K562 (cell line): Measurements from ENCODE around the gene AGPAT2. TPM values are rescaled to one million over a fixed set of nuclear protein-coding genes. Genes with fewer than 3 reads are reported as not detected.

Experiments used
- ATAC-seq: fragments of 200-7000 bp; cut with Tn5 transposase; 3 replicates; pipeline ENCODE4 v1.9.1; 2020; ENCODE audit warnings: moderate library complexity
- BruUV-seq: library from RNA; stranded (reverse); fragments of 400-500 nt; replicated peaks from 2 replicates; lab custom pipeline; 2021; lab: Mats Ljungman, UMichigan
- CTCF ChIA-PET: fragments of 300-600 bp; formaldehyde crosslinking; extraction: SDS; loops from one replicate; lab custom pipeline; 2021; ENCODE audit warnings: low intra/inter-chr PET ratio; lab: Yijun Ruan, JAX
- POLR2A ChIA-PET: fragments of 300-600, 350-650 bp; sonication (Branson Sonifier 250); formaldehyde crosslinking; extraction: SDS; loops from one replicate; lab custom pipeline; 2021; ENCODE audit warnings: antibody characterized with exemption, inconsistent platforms; lab: Yijun Ruan, JAX
- DNase-seq, 4 experiments: peaks; one replicate each; pipeline versions ENCODE4 v3.0.0 to v3.0.0-alpha.2; 2011 to 2018; ENCODE audit warnings: low spot score in 3 of 4, mixed read lengths in 3 of 4; ENCODE audit errors: extremely low read depth in 1 of 4
- FAIRE-seq: peaks from 2 replicates; lab custom pipeline; 2011; peaks lifted over from hg19 to GRCh38; lab: Jason Lieb, UNC
- H2AFZ ChIP-seq: 2 replicates; pipeline ENCODE4 v1.6.0; 2011; ENCODE audit warnings: low read depth, low read length, control low read depth, inconsistent platforms
- H3K27ac ChIP-seq: fragments of 200-600 bp; 3 replicates; pipeline ENCODE4 v1.8.0; 2011; ENCODE audit warnings: low read depth, mild to moderate bottlenecking, control low read depth, inconsistent platforms, low read length, moderate library complexity, mixed read lengths; ENCODE audit errors: extremely low read depth
- H3K27me3 ChIP-seq, 2 experiments: fragments of 300-600 bp in 1 of 2; 2 replicates in 1 of 2; 3 replicates in 1 of 2; pipeline versions ENCODE4 v1.6.0 to v1.8.0; 2011; ENCODE audit warnings: inconsistent platforms in 2 of 2, low read length in 2 of 2, mild to moderate bottlenecking in 1 of 2, mixed read lengths in 1 of 2, moderate library complexity in 1 of 2; ENCODE audit not compliant: control insufficient read depth in 2 of 2, insufficient read depth in 2 of 2
- H3K36me3 ChIP-seq: fragments of 300-600 bp; 3 replicates; pipeline ENCODE4 v1.8.0; 2011; ENCODE audit warnings: mild to moderate bottlenecking, low read length, inconsistent platforms; ENCODE audit not compliant: control insufficient read depth, insufficient read depth
- H3K4me1 ChIP-seq, 2 experiments: fragments of 200-600 bp in 1 of 2; replicated peaks in 1 of 2; 2 replicates in 1 of 2; 3 replicates in 1 of 2; pipeline versions ENCODE4 v1.5.1 to v1.8.0; 2011; ENCODE audit warnings: inconsistent platforms in 2 of 2, low read length in 2 of 2, mild to moderate bottlenecking in 1 of 2, mixed read lengths in 1 of 2, moderate library complexity in 1 of 2; ENCODE audit not compliant: control insufficient read depth in 2 of 2, insufficient read depth in 2 of 2
- H3K4me2 ChIP-seq: 2 replicates; pipeline ENCODE4 v1.6.1; 2011; ENCODE audit warnings: low read length, control low read depth, inconsistent platforms, mixed read lengths; ENCODE audit not compliant: insufficient read depth
- H3K4me3 ChIP-seq: fragments of 200-600 bp; sonication (generic), shearing (Covaris generic); 2 replicates; pipeline ENCODE4 v1.5.1; 2016; ENCODE audit warnings: control low read depth, inconsistent platforms
- H3K79me2 ChIP-seq: fragments of 200-600 bp; 3 replicates; pipeline ENCODE4 v1.8.0; 2011; ENCODE audit warnings: low read length, inconsistent platforms; ENCODE audit not compliant: control insufficient read depth, insufficient read depth
- H3K9ac ChIP-seq, 2 experiments: 2 replicates each; pipeline versions ENCODE4 v1.6.0 to v1.6.1; 2011; ENCODE audit warnings: low read depth in 2 of 2, low read length in 2 of 2, control low read depth in 1 of 2, inconsistent platforms in 1 of 2, mild to moderate bottlenecking in 1 of 2, mixed read lengths in 1 of 2; ENCODE audit not compliant: insufficient read depth in 1 of 2
- H3K9me1 ChIP-seq: one replicate; pipeline ENCODE4 v1.6.0; 2011; ENCODE audit warnings: inconsistent platforms, mild to moderate bottlenecking, low read length, moderate library complexity; ENCODE audit not compliant: control insufficient read depth, insufficient read depth
- H3K9me3 ChIP-seq: replicated peaks from 2 replicates; pipeline ENCODE4 v1.5.1; 2011; ENCODE audit warnings: low read depth, low read length, inconsistent platforms; ENCODE audit not compliant: control insufficient read depth, insufficient read depth
- H4K20me1 ChIP-seq: replicated peaks from 2 replicates; pipeline ENCODE4 v1.6.1; 2011; ENCODE audit warnings: low read length, inconsistent platforms, mixed read lengths; ENCODE audit not compliant: control insufficient read depth, insufficient read depth
- CBFB ChIP-seq: sonication (generic); formaldehyde crosslinking; IDR thresholded peaks from 2 replicates; pipeline ENCODE4 v1.4.0; 2020; ENCODE audit warnings: mild to moderate bottlenecking, missing genetic modification reagents
- CBX1 ChIP-seq: sonication (generic); IDR thresholded peaks from 2 replicates; pipeline ENCODE4 v1.6.1; 2016; ENCODE audit warnings: antibody characterized with exemption, low read depth, mild to moderate bottlenecking
- CCAR2 ChIP-seq: fragments of 200-400 bp; formaldehyde crosslinking; IDR thresholded peaks from 2 replicates; pipeline ENCODE4 v1.6.1; 2017; ENCODE audit warnings: mild to moderate bottlenecking, low read depth, low read length
- CEBPB ChIP-seq: fragments of 450-650 bp; IDR thresholded peaks from 2 replicates; pipeline ENCODE4 v1.6.1; 2016; ENCODE audit warnings: missing genetic modification characterization, missing compliant biosample characterization
- DACH1 ChIP-seq: fragments of 450-650 bp; IDR thresholded peaks from 2 replicates; pipeline ENCODE4 v1.6.1; 2018; ENCODE audit not compliant: partially characterized antibody
- HCFC1 ChIP-seq: IDR thresholded peaks from 2 replicates; pipeline ENCODE4 v1.6.1; 2012; ENCODE audit warnings: low read depth, low read length, improper control_type of control experiment
- HDAC6 ChIP-seq: IDR thresholded peaks from 2 replicates; pipeline ENCODE4 v1.6.1; 2012; ENCODE audit warnings: low read depth, mild to moderate bottlenecking, control low read depth, inconsistent platforms, low read length, moderate library complexity
- KAT8 ChIP-seq: fragments of 450-650 bp; IDR thresholded peaks from 2 replicates; pipeline ENCODE4 v1.6.1; 2016; ENCODE audit warnings: low read depth, mild to moderate bottlenecking
- MTA3 ChIP-seq: fragments of 450-650 bp; formaldehyde crosslinking; IDR thresholded peaks from 2 replicates; pipeline ENCODE4 v1.6.1; 2017; ENCODE audit warnings: mild to moderate bottlenecking, borderline replicate concordance
- SMAD1 ChIP-seq: fragments of 150-350 bp; IDR thresholded peaks from 2 replicates; pipeline ENCODE4 v1.6.1; 2014; ENCODE audit warnings: low read length, low read depth; ENCODE audit not compliant: partially characterized antibody
- SMAD2 ChIP-seq: fragments of 150-350 bp; IDR thresholded peaks from 2 replicates; pipeline ENCODE4 v1.6.1; 2014; ENCODE audit warnings: low read depth, mild to moderate bottlenecking, low read length
- ZC3H11A ChIP-seq: IDR thresholded peaks from 2 replicates; pipeline ENCODE4 v1.6.1; 2012; ENCODE audit warnings: low read depth, low read length, improper control_type of control experiment
- ZNF3 ChIP-seq: fragments of 250-450 bp; sonication (Bioruptor Pico); IDR thresholded peaks from 2 replicates; pipeline ENCODE4 v1.5.0; 2021; ENCODE audit warnings: mild to moderate bottlenecking, moderate library complexity
- WGBS: fragments of 100-300 bp; shearing (Covaris generic); methylation state at CpG from one replicate; pipeline ENCODE4 v1.1.6; 2016; ENCODE audit warnings: low coverage, mixed read lengths; ENCODE audit not compliant: insufficient coverage; ENCODE audit errors: missing lambda C conversion rate; 5-methylcytosine and 5-hydroxymethylcytosine counted together
- in situ Hi-C: fragments of 300-500 bp; cut with MboI; formaldehyde crosslinking; loops from 4 replicates; pipeline ENCODE4 v1.15.0; 2018; ENCODE audit warnings: inconsistent platforms, mixed read lengths
- intact Hi-C: fragments of 100-400 bp; cut with micrococcal nuclease; formaldehyde crosslinking; loops from 2 replicates; pipeline ENCODE4 v1.14.2; 2022
- polyA plus RNA-seq, 8 experiments: library from polyadenylated mRNA; depleted of rRNA in 4 of 8; stranded (reverse) in 5 of 8; unstranded in 3 of 8; fragments of >200 nt; fragmentation: Nextera tagmentation in 2 of 8; fragmentation: Illumina TruSeq in 1 of 8; extraction: Ambion mirVana in 2 of 8; extraction: Trizol in 1 of 8; gene quantifications; 2 replicates each; pipeline versions ENCODE4 v1.2.1 to v1.2.3, GENCODE V29; 2011 to 2014; ENCODE audit warnings: inconsistent platforms in 1 of 8, missing spikeins in 1 of 8
- total RNA-seq, 7 experiments: library from RNA; depleted of rRNA in 6 of 7; stranded (reverse); fragments of >200 nt in 6 of 7; fragmentation: Illumina TruSeq in 2 of 7; extraction: Trizol in 2 of 7; gene quantifications; 2 replicates each; pipeline versions ENCODE4 v1.2.1 to v1.2.3, GENCODE V29; 2011 to 2021; ENCODE audit warnings: low replicate concordance in 1 of 7
- TF ChIP-seq, protein P1 (sequence below): sonication (generic); formaldehyde crosslinking; IDR thresholded peaks from 2 replicates; pipeline ENCODE4 v1.8.0; 2023; ENCODE audit warnings: mild to moderate bottlenecking, missing genetic modification reagents
- TF ChIP-seq, protein P2 (sequence below): fragments of 250-450 bp; sonication (Bioruptor Pico); IDR thresholded peaks from 2 replicates; pipeline ENCODE4 v1.8.0; 2022; ENCODE audit warnings: inconsistent platforms
- TF ChIP-seq, protein P3 (sequence below): fragments of 250-450 bp; sonication (Bioruptor Pico); IDR thresholded peaks from 2 replicates; pipeline ENCODE4 v1.5.0; 2021; ENCODE audit warnings: mild to moderate bottlenecking, moderate library complexity

AGPAT2 gene
- total and polyA plus RNA-seq, 9 of the 15 experiments (the other 6 are each of a cell fraction or from before 2014, with no cell fraction given): 0.13 to 54.5 (median 23.9) TPM

DNA sequence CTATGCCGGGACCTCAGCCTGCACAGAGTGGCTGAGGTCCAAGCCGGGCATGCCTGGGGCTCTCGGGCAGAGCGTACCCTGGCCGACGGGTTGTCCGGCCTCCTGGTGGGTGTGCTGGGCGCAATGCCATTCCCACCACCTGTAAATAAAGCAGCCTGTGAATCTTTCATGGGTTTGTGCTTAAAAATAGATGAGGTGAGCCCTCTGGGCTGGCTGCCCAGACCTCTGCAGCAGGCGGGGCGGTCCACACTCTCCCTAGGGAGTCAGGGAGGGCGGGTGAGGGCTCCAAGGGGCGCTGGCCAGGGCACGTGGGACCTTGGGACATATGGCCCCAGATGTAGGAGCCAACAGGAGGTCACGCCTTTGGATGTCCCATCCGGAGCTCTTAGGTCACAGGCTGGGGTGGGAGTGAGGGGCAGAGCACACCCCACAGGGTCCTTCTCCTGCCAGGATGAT lies 3.6 kb upstream of the AGPAT2 start:
- no TSS peak for BruUV-seq
- intact Hi-C loops: loop anchor here (5.0 kb wide), 2 partner anchors 44 to 204 kb away; no protein-coding TSS in a partner anchor
- Histone ChIP-seq H3K27me3 (no peaks in the 10 kb centered on the region), H3K36me3 (no peaks in the 10 kb centered on the region; the same call in 2 of the 3 replicates), H3K9me3 (no peaks in the 10 kb centered on the region), H4K20me1 (no peaks in the 10 kb centered on the region), H3K9me1 (peaks cover 3% of the 10 kb centered on the region), H3K4me2 (no peak overlapping the region), H3K4me3 (no peak overlapping the region), H3K27ac (no peak overlapping the region), H3K9ac (0 out of 4 replicates have a peak overlapping the region, but pooled peaks of 1 of the 2 experiments have one; percentile 31), H3K4me1 (peaks cover 12 to 83% of the 10 kb centered on the region in 2 experiments; a peak in 4 of 5 replicates), H2AFZ (no peak overlapping the region), H3K79me2 (peaks cover 13% of the 10 kb centered on the region)
- no peak for FAIRE-seq
- no peak for DNase-seq
- TF ChIP-seq, protein P1, sequence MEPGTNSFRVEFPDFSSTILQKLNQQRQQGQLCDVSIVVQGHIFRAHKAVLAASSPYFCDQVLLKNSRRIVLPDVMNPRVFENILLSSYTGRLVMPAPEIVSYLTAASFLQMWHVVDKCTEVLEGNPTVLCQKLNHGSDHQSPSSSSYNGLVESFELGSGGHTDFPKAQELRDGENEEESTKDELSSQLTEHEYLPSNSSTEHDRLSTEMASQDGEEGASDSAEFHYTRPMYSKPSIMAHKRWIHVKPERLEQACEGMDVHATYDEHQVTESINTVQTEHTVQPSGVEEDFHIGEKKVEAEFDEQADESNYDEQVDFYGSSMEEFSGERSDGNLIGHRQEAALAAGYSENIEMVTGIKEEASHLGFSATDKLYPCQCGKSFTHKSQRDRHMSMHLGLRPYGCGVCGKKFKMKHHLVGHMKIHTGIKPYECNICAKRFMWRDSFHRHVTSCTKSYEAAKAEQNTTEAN: no peak
- no peak for TF ChIP-seq CEBPB
- no peak for TF ChIP-seq HCFC1
- TF ChIP-seq CBX1: no peak
- TF ChIP-seq, protein P2, sequence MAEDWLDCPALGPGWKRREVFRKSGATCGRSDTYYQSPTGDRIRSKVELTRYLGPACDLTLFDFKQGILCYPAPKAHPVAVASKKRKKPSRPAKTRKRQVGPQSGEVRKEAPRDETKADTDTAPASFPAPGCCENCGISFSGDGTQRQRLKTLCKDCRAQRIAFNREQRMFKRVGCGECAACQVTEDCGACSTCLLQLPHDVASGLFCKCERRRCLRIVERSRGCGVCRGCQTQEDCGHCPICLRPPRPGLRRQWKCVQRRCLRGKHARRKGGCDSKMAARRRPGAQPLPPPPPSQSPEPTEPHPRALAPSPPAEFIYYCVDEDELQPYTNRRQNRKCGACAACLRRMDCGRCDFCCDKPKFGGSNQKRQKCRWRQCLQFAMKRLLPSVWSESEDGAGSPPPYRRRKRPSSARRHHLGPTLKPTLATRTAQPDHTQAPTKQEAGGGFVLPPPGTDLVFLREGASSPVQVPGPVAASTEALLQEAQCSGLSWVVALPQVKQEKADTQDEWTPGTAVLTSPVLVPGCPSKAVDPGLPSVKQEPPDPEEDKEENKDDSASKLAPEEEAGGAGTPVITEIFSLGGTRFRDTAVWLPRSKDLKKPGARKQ (CRISPR knock-in tag): no peak
- TF ChIP-seq HDAC6: no peak
- TF ChIP-seq MTA3: no peak
- no peak for TF ChIP-seq CBFB (CRISPR knock-in tag)
- no peak for TF ChIP-seq DACH1
- TF ChIP-seq KAT8: no peak
- no peak for TF ChIP-seq SMAD2
- no peak for TF ChIP-seq CCAR2
- TF ChIP-seq ZNF3: no peak
- no peak for TF ChIP-seq ZC3H11A
- TF ChIP-seq SMAD1: no peak
- TF ChIP-seq, protein P3, sequence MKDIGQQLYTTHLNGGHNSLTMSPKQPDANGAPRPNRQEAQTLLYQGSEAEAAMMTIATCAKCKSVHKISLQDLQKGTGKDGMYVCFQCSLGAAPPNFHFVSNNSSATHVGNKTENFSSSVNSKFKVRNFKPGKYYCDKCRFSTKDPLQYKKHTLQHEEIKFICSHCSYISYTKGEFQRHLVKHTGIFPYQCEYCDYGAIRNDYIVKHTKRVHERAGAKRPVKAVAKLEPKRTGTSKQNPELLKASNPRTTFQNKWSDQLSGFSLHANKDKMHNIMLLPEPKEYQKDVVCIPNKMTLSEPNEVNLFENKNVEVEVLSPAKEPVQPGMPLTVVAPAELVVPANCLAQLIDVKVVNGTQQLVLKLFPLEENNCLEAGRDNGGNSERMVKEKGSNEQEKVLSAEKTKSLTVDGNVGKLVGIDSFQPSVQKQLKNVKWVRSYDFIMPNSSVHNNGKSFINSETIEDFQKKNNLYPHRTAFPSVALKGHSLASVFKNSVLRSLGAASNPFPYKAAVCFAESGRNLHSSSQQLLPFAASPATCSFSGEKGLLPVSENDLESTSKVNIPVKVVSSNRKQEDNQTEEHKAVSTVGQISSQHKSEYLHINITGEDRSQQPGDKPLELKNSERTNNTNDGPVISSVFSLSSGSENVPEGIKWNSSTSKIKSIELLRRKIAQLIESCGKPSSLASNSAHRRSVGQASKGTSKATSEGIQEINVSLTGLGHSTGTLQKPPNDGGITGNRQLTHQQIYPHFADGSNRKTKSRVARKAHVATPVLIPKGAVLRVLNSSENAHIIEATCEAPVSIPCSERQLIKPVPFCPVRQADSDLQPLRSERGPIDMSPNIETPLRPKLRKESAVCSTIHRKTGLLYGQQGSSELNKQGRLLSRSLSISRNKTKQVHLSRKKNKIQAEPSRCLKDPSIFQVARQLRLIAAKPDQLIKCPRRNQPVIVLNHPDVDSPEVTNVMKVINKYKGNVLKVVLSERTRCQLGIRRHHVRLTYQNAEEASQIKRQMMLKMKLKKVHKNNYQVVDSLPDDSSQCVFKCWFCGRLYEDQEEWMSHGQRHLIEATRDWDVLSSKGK: no peak
- in situ Hi-C loops: no loop called here
- 71% methylated on average over 11 of the region's 15 CpGs for WGBS
- ChIA-PET POLR2A (interaction anchor here (1.0 kb wide), 1 partner anchor 16 kb away, joined by 3 read pairs; no protein-coding TSS in a partner anchor), CTCF (no interaction called here)
- ATAC-seq: no peak
